K562 (cell line): ENCODE measurements around the gene SIGLEC6. TPM values are rescaled to one million over a fixed set of nuclear protein-coding genes. Genes with fewer than 3 reads are reported as not detected.

Source experiments
- CBFA2T2 ChIP-seq: fragments of 450-650 bp; conservative IDR thresholded peaks from 2 replicates; pipeline ENCODE4 v1.6.1; 2017; ENCODE audit warnings: mild to moderate bottlenecking
- CTBP1 ChIP-seq: fragments of 450-650 bp; IDR thresholded peaks from 2 replicates; pipeline ENCODE4 v1.6.1; 2016; ENCODE audit warnings: borderline replicate concordance
- ERF ChIP-seq: fragments of 450-650 bp; formaldehyde crosslinking; IDR thresholded peaks from 2 replicates; pipeline ENCODE4 v1.4.0; 2020; ENCODE audit warnings: mild to moderate bottlenecking, mixed read lengths
- FOS ChIP-seq: IDR thresholded peaks from 3 replicates; pipeline ENCODE4 v1.6.1; 2011; ENCODE audit not compliant: insufficient read length; ENCODE audit errors: extremely low read depth
- GTF2E2 ChIP-seq: fragments of 200-800 bp; sonication (Bioruptor generic); IDR thresholded peaks from 2 replicates; pipeline ENCODE4 v1.6.1; 2016; ENCODE audit warnings: missing genetic modification characterization, missing compliant biosample characterization
- LARP7 ChIP-seq: fragments of 450-650 bp; IDR thresholded peaks from 2 replicates; pipeline ENCODE4 v1.6.1; 2016
- NEUROD1 ChIP-seq: fragments of 150-350 bp; IDR thresholded peaks from 2 replicates; pipeline ENCODE4 v1.6.1; 2014; ENCODE audit warnings: borderline replicate concordance, low read length, low read depth; ENCODE audit not compliant: partially characterized antibody
- NFATC3 ChIP-seq: fragments of 450-650 bp; IDR thresholded peaks from 2 replicates; pipeline ENCODE4 v1.6.1; 2017; ENCODE audit warnings: mild to moderate bottlenecking
- NKRF ChIP-seq: fragments of 450-650 bp; IDR thresholded peaks from 2 replicates; pipeline ENCODE4 v1.6.1; 2016; ENCODE audit warnings: borderline replicate concordance
- OTX1 ChIP-seq: fragments of 450-650 bp; formaldehyde crosslinking; IDR thresholded peaks from 2 replicates; pipeline ENCODE4 v1.4.0; 2022; ENCODE audit warnings: mild to moderate bottlenecking
- RUNX1 ChIP-seq: sonication (generic); IDR thresholded peaks from 2 replicates; pipeline ENCODE4 v1.6.1; 2016; ENCODE audit warnings: antibody characterized with exemption, low read depth
- SMARCE1 ChIP-seq: fragments of 450-650 bp; IDR thresholded peaks from 2 replicates; pipeline ENCODE4 v1.7.1; 2016; ENCODE audit warnings: mild to moderate bottlenecking
- ZC3H11A ChIP-seq: IDR thresholded peaks from 2 replicates; pipeline ENCODE4 v1.6.1; 2012; ENCODE audit warnings: low read depth, low read length, improper control_type of control experiment
- ZFP30 ChIP-seq: fragments of 250-450 bp; sonication (Bioruptor Pico); IDR thresholded peaks from 2 replicates; pipeline ENCODE4 v1.8.0; 2022; ENCODE audit warnings: moderate library complexity, mild to moderate bottlenecking, inconsistent platforms, borderline replicate concordance
- ZNF263 ChIP-seq: sonication (generic); formaldehyde crosslinking; IDR thresholded peaks from 2 replicates; pipeline ENCODE4 v1.8.0; 2022; ENCODE audit warnings: mild to moderate bottlenecking, missing genetic modification reagents, borderline replicate concordance
- ZNF316 ChIP-seq: fragments of 450-650 bp; IDR thresholded peaks from 2 replicates; pipeline ENCODE4 v1.6.1; 2016
- ZNF395 ChIP-seq: fragments of 200-800 bp; sonication (Bioruptor generic); IDR thresholded peaks from 2 replicates; pipeline ENCODE4 v1.6.1; 2017; ENCODE audit warnings: missing genetic modification characterization, missing compliant biosample characterization
- ZNF764 ChIP-seq: fragments of 250-450 bp; sonication (Bioruptor Pico); IDR thresholded peaks from 2 replicates; pipeline ENCODE4 v1.4.0; 2020; ENCODE audit warnings: low read depth, mild to moderate bottlenecking, moderate library complexity
- polyA plus RNA-seq, 8 experiments: library from polyadenylated mRNA; depleted of rRNA in 4 of 8; stranded (reverse) in 5 of 8; unstranded in 3 of 8; fragments of >200 nt; fragmentation: Nextera tagmentation in 2 of 8; fragmentation: Illumina TruSeq in 1 of 8; extraction: Ambion mirVana in 2 of 8; extraction: Trizol in 1 of 8; gene quantifications; 2 replicates each; pipeline versions ENCODE4 v1.2.1 to v1.2.3, GENCODE V29; 2011 to 2014; ENCODE audit warnings: inconsistent platforms in 1 of 8, missing spikeins in 1 of 8
- total RNA-seq, 7 experiments: library from RNA; depleted of rRNA in 6 of 7; stranded (reverse); fragments of >200 nt in 6 of 7; fragmentation: Illumina TruSeq in 2 of 7; extraction: Trizol in 2 of 7; gene quantifications; 2 replicates each; pipeline versions ENCODE4 v1.2.1 to v1.2.3, GENCODE V29; 2011 to 2021; ENCODE audit warnings: low replicate concordance in 1 of 7
- TF ChIP-seq, protein P1 (sequence below): fragments of 450-650 bp; conservative IDR thresholded peaks from 2 replicates; pipeline ENCODE4 v1.6.1; 2016; ENCODE audit warnings: missing genetic modification characterization, low read depth, mild to moderate bottlenecking, control low read depth, missing compliant biosample characterization
- TF ChIP-seq, protein P2 (sequence below): IDR thresholded peaks from 3 replicates; pipeline ENCODE4 v1.6.1; 2011; ENCODE audit warnings: borderline replicate concordance, mild to moderate bottlenecking, moderate library complexity; ENCODE audit not compliant: insufficient read length; ENCODE audit errors: extremely low read depth
- TF ChIP-seq, protein P3 (sequence below): IDR thresholded peaks from 2 replicates; pipeline ENCODE4 v1.6.1; 2014; ENCODE audit warnings: antibody characterized with exemption

SIGLEC6 gene
- total and polyA plus RNA-seq, 9 of the 15 experiments (the other 6 are each of a cell fraction or from before 2014, with no cell fraction given), result 0.03 to 17.5 (median 0.71) TPM

- TF ChIP-seq ZNF395 (peak; percentile 3; the same call in 1 of the 2 replicates), LARP7 (no peak), NFATC3 (no peak), CTBP1 (peak; percentile 68), ZFP30 (CRISPR knock-in tag) (no peak), ZC3H11A (no peak), NEUROD1 (no peak), ZNF764 (CRISPR knock-in tag) (no peak), GTF2E2 (tag) (no peak; the same call in 1 of the 2 replicates), ZNF263 (CRISPR knock-in tag) (0 out of 2 replicates have a peak, but pooled peaks have one; percentile 48), FOS (no peak), ERF (CRISPR knock-in tag) (no peak), NKRF (peak; percentile 22; the same call in 1 of the 2 replicates), RUNX1 (no peak), CBFA2T2 (no peak), OTX1 (CRISPR knock-in tag) (no peak), SMARCE1 (no peak), ZNF316 (no peak)
- TF ChIP-seq, protein P1, sequence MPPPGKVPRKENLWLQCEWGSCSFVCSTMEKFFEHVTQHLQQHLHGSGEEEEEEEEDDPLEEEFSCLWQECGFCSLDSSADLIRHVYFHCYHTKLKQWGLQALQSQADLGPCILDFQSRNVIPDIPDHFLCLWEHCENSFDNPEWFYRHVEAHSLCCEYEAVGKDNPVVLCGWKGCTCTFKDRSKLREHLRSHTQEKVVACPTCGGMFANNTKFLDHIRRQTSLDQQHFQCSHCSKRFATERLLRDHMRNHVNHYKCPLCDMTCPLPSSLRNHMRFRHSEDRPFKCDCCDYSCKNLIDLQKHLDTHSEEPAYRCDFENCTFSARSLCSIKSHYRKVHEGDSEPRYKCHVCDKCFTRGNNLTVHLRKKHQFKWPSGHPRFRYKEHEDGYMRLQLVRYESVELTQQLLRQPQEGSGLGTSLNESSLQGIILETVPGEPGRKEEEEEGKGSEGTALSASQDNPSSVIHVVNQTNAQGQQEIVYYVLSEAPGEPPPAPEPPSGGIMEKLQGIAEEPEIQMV (tag), result no peak
- TF ChIP-seq, protein P2, sequence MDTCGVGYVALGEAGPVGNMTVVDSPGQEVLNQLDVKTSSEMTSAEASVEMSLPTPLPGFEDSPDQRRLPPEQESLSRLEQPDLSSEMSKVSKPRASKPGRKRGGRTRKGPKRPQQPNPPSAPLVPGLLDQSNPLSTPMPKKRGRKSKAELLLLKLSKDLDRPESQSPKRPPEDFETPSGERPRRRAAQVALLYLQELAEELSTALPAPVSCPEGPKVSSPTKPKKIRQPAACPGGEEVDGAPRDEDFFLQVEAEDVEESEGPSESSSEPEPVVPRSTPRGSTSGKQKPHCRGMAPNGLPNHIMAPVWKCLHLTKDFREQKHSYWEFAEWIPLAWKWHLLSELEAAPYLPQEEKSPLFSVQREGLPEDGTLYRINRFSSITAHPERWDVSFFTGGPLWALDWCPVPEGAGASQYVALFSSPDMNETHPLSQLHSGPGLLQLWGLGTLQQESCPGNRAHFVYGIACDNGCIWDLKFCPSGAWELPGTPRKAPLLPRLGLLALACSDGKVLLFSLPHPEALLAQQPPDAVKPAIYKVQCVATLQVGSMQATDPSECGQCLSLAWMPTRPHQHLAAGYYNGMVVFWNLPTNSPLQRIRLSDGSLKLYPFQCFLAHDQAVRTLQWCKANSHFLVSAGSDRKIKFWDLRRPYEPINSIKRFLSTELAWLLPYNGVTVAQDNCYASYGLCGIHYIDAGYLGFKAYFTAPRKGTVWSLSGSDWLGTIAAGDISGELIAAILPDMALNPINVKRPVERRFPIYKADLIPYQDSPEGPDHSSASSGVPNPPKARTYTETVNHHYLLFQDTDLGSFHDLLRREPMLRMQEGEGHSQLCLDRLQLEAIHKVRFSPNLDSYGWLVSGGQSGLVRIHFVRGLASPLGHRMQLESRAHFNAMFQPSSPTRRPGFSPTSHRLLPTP, result no peak
- TF ChIP-seq, protein P3, sequence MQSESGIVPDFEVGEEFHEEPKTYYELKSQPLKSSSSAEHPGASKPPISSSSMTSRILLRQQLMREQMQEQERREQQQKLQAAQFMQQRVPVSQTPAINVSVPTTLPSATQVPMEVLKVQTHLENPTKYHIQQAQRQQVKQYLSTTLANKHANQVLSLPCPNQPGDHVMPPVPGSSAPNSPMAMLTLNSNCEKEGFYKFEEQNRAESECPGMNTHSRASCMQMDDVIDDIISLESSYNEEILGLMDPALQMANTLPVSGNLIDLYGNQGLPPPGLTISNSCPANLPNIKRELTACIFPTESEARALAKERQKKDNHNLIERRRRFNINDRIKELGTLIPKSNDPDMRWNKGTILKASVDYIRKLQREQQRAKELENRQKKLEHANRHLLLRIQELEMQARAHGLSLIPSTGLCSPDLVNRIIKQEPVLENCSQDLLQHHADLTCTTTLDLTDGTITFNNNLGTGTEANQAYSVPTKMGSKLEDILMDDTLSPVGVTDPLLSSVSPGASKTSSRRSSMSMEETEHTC, result no peak
These were observed 23.8 kb downstream of the SIGLEC6 start (continued) for GRCh38 chr19:51507640-51508058.
